Brain microvascular endothelial cell (primary cell): ENCODE measurements around the gene EPB41L5.

ENCODE experiments used
- DNase-seq: peaks from one replicate; pipeline ENCODE4 v3.0.0-alpha.2; 2020
- H3K27ac ChIP-seq: fragments of 250-450 bp; sonication (Bioruptor Pico); 2 replicates; pipeline ENCODE4 v1.5.1; 2020; ENCODE audit warnings: mild to moderate bottlenecking, moderate library complexity
- H3K27me3 ChIP-seq: fragments of 250-450 bp; sonication (Bioruptor Pico); replicated peaks from 2 replicates; pipeline ENCODE4 v1.5.1; 2020; ENCODE audit warnings: mild to moderate bottlenecking
- H3K36me3 ChIP-seq: fragments of 250-450 bp; sonication (Bioruptor Pico); replicated peaks from 2 replicates; pipeline ENCODE4 v1.5.1; 2020; ENCODE audit warnings: mild to moderate bottlenecking
- H3K4me3 ChIP-seq: 2 replicates; pipeline ENCODE4 v1.5.1; 2011; ENCODE audit warnings: low read depth, mild to moderate bottlenecking, control low read depth, low read length, moderate library complexity
- in situ Hi-C: cut with HindIII; loops from 2 replicates; pipeline ENCODE4 v1.10.0; 2017; ENCODE audit warnings: low sequenced_read_pairs, low pct_ligation_motif_present
- TF ChIP-seq, protein P1 (sequence below): IDR thresholded peaks from 2 replicates; pipeline ENCODE4 v1.5.1; 2011; ENCODE audit warnings: low read depth, mild to moderate bottlenecking, moderate library complexity, low read length, control low read depth, inconsistent platforms; ENCODE audit errors: missing control alignments

Gene EPB41L5

DNA sequence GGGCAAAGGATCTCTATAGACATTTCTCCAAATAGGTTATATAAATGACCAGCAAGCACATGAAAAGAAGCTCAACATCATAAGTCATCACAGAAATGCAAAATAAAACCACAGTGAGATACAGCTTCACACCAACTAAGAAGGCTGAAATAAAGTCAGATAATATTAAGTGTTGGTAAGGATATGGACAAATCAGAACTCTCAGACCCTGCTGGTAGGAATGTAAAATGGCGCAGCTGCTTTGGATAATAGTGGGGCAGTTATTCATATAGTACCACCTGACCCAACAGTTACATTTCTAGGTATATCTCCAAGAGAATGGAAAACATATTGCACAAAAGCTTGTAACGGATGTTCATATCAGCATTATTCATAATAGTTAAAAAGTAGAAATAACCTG is 14.0 kb downstream of the EPB41L5 start:
- no peak overlapping the region for H3K27ac ChIP-seq
- no peaks in the 10 kb centered on the region for H3K36me3 ChIP-seq
- H3K27me3 ChIP-seq = no peaks in the 10 kb centered on the region
- in situ Hi-C loops = no loop called here
- TF ChIP-seq, protein P1, sequence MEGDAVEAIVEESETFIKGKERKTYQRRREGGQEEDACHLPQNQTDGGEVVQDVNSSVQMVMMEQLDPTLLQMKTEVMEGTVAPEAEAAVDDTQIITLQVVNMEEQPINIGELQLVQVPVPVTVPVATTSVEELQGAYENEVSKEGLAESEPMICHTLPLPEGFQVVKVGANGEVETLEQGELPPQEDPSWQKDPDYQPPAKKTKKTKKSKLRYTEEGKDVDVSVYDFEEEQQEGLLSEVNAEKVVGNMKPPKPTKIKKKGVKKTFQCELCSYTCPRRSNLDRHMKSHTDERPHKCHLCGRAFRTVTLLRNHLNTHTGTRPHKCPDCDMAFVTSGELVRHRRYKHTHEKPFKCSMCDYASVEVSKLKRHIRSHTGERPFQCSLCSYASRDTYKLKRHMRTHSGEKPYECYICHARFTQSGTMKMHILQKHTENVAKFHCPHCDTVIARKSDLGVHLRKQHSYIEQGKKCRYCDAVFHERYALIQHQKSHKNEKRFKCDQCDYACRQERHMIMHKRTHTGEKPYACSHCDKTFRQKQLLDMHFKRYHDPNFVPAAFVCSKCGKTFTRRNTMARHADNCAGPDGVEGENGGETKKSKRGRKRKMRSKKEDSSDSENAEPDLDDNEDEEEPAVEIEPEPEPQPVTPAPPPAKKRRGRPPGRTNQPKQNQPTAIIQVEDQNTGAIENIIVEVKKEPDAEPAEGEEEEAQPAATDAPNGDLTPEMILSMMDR = peak; percentile 20
- DNase-seq = no peak
- no peak overlapping the region for H3K4me3 ChIP-seq

DNA sequence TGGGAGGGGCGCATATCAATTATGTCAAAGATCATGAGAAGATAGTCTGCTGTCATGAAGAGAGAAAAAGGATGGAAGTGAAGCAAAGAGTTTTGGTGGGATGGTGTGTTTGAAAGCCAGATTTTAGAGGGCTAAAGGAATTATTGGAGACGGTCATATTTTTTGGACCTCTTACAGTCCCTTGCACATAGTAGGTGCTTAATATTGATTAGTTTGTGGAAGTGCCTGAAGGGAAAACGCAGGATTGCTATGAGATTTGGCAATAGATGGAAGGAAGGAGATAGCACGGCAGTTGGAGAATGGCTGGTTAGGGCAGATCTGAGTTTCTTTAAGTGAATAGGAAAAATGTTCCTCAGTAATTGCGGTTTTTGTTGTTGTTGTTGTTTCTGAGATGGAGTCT is 15.9 kb downstream of the EPB41L5 start:
- DNase-seq = no peak
- in situ Hi-C loops = no loop called here

DNA sequence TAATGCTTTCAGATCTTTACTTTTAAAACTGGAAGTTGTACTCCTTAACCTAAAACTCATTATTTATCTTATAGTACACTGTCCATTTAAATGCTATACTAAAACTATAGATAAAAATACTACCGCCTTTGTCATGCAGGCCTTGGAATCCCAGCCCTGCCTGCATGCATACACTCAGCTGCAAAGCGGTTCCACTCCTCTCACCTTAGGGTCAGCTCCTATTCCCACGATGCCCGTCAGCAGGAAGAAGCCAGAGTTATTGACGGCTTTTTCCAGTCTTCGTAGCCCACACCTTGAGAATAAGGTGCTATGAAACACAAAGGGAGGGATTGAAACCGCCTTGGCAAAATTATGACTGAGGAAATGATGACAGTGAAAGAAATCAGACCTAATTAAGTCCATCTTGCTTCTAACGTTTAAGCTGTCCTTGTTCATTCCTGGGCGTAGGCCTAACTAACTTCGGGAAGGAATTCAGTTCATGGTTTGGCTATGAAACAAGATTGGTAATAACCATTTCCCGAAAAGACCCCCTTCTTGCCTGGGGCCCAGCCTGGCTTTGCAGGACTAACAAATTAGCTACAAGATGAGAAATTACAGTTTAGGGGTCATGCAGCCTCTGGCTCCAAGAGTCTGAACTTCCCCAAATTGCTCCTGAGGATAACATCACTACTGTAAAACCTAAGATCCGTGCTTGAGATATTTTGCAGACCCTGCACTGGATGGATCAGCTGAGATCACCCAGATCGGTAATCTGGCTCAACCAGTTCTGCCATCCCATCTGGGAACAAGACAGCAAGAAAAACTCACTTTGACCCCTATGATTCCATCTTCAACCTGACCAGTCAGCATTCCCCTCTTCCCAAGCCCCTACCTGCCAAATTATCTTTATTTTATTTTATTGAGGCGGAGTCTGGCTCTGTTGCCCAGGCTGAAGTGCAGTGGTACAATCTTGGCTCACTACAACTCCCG is 17.1 kb downstream of the EPB41L5 start:
- in situ Hi-C loops = no loop called here

More for the DNA sequence above, 15.9 kb downstream of the EPB41L5 start:
- TF ChIP-seq, protein P1 = no peak
- Histone ChIP-seq H3K27ac (no peak overlapping the region), H3K36me3 (no peaks in the 10 kb centered on the region), H3K4me3 (no peak overlapping the region), H3K27me3 (no peaks in the 10 kb centered on the region)

DNA sequence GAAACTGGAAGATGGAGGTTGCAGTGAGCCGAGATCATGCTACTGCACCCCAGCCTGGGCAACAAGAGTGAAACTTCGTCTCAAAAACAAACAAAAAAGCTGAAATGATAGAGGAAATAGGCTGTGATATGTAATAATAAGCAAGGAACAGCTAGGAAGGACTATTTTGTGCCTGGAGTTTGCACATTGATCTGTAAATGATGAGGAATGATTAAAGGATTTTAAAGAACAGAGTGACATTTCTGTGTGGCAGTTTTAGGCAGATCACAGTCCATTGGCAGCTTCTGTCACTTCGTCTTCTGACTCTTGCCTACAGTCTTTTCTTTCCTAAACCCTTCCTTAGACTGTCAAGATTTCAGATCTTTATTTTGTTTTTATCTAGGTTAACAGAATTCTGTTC is 19.4 kb downstream of the EPB41L5 start:
- H3K36me3 ChIP-seq = no peaks in the 10 kb centered on the region
- in situ Hi-C loops = no loop called here

More for the DNA sequence above, 17.1 kb downstream of the EPB41L5 start:
- no peak for DNase-seq
- Histone ChIP-seq H3K4me3 (no peak overlapping the region), H3K27ac (no peak overlapping the region), H3K36me3 (no peaks in the 10 kb centered on the region), H3K27me3 (no peaks in the 10 kb centered on the region)
- TF ChIP-seq, protein P1 = no peak

DNA sequence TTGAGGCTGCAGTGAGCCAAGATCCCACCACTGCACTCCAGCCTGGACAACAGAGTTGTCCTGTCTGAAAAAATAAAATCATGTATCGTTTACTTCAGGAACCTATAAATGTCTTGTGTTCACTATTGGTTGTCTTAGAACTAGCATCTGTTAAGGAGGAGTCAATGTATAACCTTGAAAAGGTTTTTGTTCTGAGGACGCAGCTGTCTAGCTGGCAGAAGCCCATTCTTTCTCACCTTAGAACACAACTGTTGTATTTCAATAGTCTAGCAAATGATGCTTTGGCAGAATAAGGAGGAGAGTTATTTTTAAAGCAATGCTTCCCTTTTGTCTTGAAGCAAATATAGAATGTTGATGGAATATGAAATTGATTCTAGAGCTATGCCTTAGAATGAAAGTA is 21.1 kb downstream of the EPB41L5 start:
- TF ChIP-seq, protein P1 = no peak

More for the DNA sequence above, 19.4 kb downstream of the EPB41L5 start:
- TF ChIP-seq, protein P1 = no peak
- DNase-seq = no peak
- Histone ChIP-seq H3K27ac (no peak overlapping the region), H3K4me3 (no peak overlapping the region), H3K27me3 (no peaks in the 10 kb centered on the region)

More for the DNA sequence above, 21.1 kb downstream of the EPB41L5 start:
- DNase-seq = no peak
- in situ Hi-C loops = no loop called here
- H3K36me3 ChIP-seq = no peaks in the 10 kb centered on the region
- no peak overlapping the region for H3K4me3 ChIP-seq
- no peaks in the 10 kb centered on the region for H3K27me3 ChIP-seq
- H3K27ac ChIP-seq = no peak overlapping the region
